Stimulated activated CD8-positive, alpha-beta memory T cell treated with anti-CD3 and anti-CD28 coated beads, Interleukin-12 subunit alpha, Interleukin-12 subunit beta, amount 100 ng/mL, for 24 hours (primary cell): ENCODE data around the gene ME1.
A peak's percentile ranks its signal among the peaks of the same experiment; 100 is the strongest.
"Not testable (repeated sequence)": the region's sequence is repeated elsewhere in the genome, so short reads cannot be mapped to it uniquely, and the experiment has no call there.

ENCODE experiments used
- DNase-seq: peaks from one replicate; pipeline ENCODE4 v3.0.0-alpha.2; 2020; ENCODE audit errors: extremely low read depth

ME1 gene

GRCh38 chr6:83430611-83431544 is at the start of gene ME1:
ME1 (minus strand) TSS chr6:83431051; CDS start chr6:83430954, 97 bp downstream.
- peak; percentile 3 for DNase-seq

- no peak for DNase-seq
Observed at GRCh38 chr6:83480470-83480869, 49.6 kb upstream of the ME1 start.

GRCh38 chr6:83479389-83479788 is 48.5 kb upstream of the ME1 start:
- no peak for DNase-seq

GRCh38 chr6:83476971-83477370 is 46.1 kb upstream of the ME1 start:
- DNase-seq = no peak

GRCh38 chr6:83474309-83474708 is 43.5 kb upstream of the ME1 start:
- no peak for DNase-seq

GRCh38 chr6:83472767-83473166 is 41.9 kb upstream of the ME1 start:
- no peak for DNase-seq

GRCh38 chr6:83470587-83470986 is 39.7 kb upstream of the ME1 start:
- no peak for DNase-seq

GRCh38 chr6:83470001-83470400 is 39.1 kb upstream of the ME1 start:
- DNase-seq = no peak

- DNase-seq = no peak
Observed at GRCh38 chr6:83467620-83468036, 36.8 kb upstream of the ME1 start.

GRCh38 chr6:83466328-83466727 is 35.5 kb upstream of the ME1 start:
- no peak for DNase-seq

- no peak for DNase-seq
Observed at GRCh38 chr6:83464381-83465140, 33.7 kb upstream of the ME1 start.

- no peak for DNase-seq
Observed at GRCh38 chr6:83463886-83464285, 33.0 kb upstream of the ME1 start.

GRCh38 chr6:83462524-83462923 is 31.7 kb upstream of the ME1 start:
- DNase-seq = no peak

GRCh38 chr6:83461438-83461837 is 30.6 kb upstream of the ME1 start:
- DNase-seq = no peak

- DNase-seq = no peak
Observed at GRCh38 chr6:83459663-83460062, 28.8 kb upstream of the ME1 start.

GRCh38 chr6:83450015-83450414 is 19.2 kb upstream of the ME1 start:
- DNase-seq = not testable (repeated sequence)

GRCh38 chr6:83444086-83444699 is 13.3 kb upstream of the ME1 start:
- not testable (repeated sequence) for DNase-seq

GRCh38 chr6:83443516-83443915 is 12.7 kb upstream of the ME1 start:
- no peak for DNase-seq

- no peak for DNase-seq
Observed at GRCh38 chr6:83442752-83443151, 11.9 kb upstream of the ME1 start.

GRCh38 chr6:83439201-83439600 is 8.3 kb upstream of the ME1 start:
- DNase-seq = no peak

- no peak for DNase-seq
Observed at GRCh38 chr6:83436674-83437073, 5.8 kb upstream of the ME1 start.

GRCh38 chr6:83433177-83433576 is 2.3 kb upstream of the ME1 start:
- DNase-seq = no peak
